ENCODE data around the gene GRM2. TPM values are rescaled to one million over a fixed set of nuclear protein-coding genes. Genes with fewer than 3 reads are reported as not detected.

The GRM2 gene
- total RNA-seq, 4 donors from 2014 or later: 1.9 to 7.3 (median 5.8) TPM

GRCh38 chr3:51704511-51704950 is 2.3 kb upstream of the GRM2 start:
- Histone ChIP-seq H3K27me3 (no peaks in the 10 kb centered on the region), H3K27ac (no peak overlapping the region), H3K4me3 (no peak overlapping the region), H3K9me3 (no peaks in the 10 kb centered on the region), H3K4me1 (peaks cover 12% of the 10 kb centered on the region), H3K36me3 (peaks cover 50% of the 10 kb centered on the region)
- DNase-seq (ENCODE audit: low spot score in 2 of 2): peak in 1 of 2 donors; percentile 28
- TF ChIP-seq POLR2A (IDR thresholded peaks at IDR 0.05): no peak
- TF ChIP-seq CTCF (IDR thresholded peaks at IDR 0.05): no peak
- TF ChIP-seq EP300 (IDR thresholded peaks at IDR 0.05): no peak
- no peak for TF ChIP-seq POLR2AphosphoS5 (IDR thresholded peaks at IDR 0.05)
- WGBS: 79% methylated on average over 4 of the region's 4 CpGs

GRCh38 chr3:51705276-51706020 is 1.4 kb upstream of the GRM2 start:
- 83% methylated on average over 8 of the region's 8 CpGs for WGBS
- H3K4me3 ChIP-seq: no peak overlapping the region
- H3K27ac ChIP-seq: no peak overlapping the region
- TF ChIP-seq EP300 (IDR thresholded peaks at IDR 0.05): no peak
- TF ChIP-seq POLR2A (IDR thresholded peaks at IDR 0.05): no peak
- no peak for TF ChIP-seq POLR2AphosphoS5 (IDR thresholded peaks at IDR 0.05)
- TF ChIP-seq CTCF (IDR thresholded peaks at IDR 0.05): no peak
- DNase-seq (ENCODE audit: low spot score in 2 of 2): peak in 1 of 2 donors; percentile 34
- H3K36me3 ChIP-seq: peaks cover 41% of the 10 kb centered on the region
- no peaks in the 10 kb centered on the region for H3K27me3 ChIP-seq
- H3K4me1 ChIP-seq: peaks cover 12% of the 10 kb centered on the region
- H3K9me3 ChIP-seq: no peaks in the 10 kb centered on the region

GRCh38 chr3:51706021-51706485 is 815 bp upstream of the GRM2 start:
- H3K27me3 ChIP-seq: no peaks in the 10 kb centered on the region
- TF ChIP-seq POLR2A (IDR thresholded peaks at IDR 0.05) (no peak), POLR2AphosphoS5 (IDR thresholded peaks at IDR 0.05) (no peak), CTCF (IDR thresholded peaks at IDR 0.05) (no peak), EP300 (IDR thresholded peaks at IDR 0.05) (no peak)
- WGBS: 74% methylated on average over 3 of the region's 3 CpGs
- H3K36me3 ChIP-seq: peaks cover 35% of the 10 kb centered on the region
- no peaks in the 10 kb centered on the region for H3K9me3 ChIP-seq
- no peak overlapping the region for H3K27ac ChIP-seq
- H3K4me3 ChIP-seq: no peak overlapping the region
- DNase-seq (ENCODE audit: low spot score in 2 of 2): peak in 1 of 2 donors; percentile 37
- H3K4me1 ChIP-seq: peaks cover 12% of the 10 kb centered on the region

GRCh38 chr3:51708216-51708845 is 1.5 kb downstream of the GRM2 start:
- TF ChIP-seq POLR2A (IDR thresholded peaks at IDR 0.05) (no peak), CTCF (IDR thresholded peaks at IDR 0.05) (no peak), EP300 (IDR thresholded peaks at IDR 0.05) (no peak), POLR2AphosphoS5 (IDR thresholded peaks at IDR 0.05) (no peak)
- Histone ChIP-seq H3K27me3 (no peaks in the 10 kb centered on the region), H3K27ac (no peak overlapping the region), H3K4me3 (no peak overlapping the region), H3K4me1 (peaks cover 12% of the 10 kb centered on the region), H3K9me3 (no peaks in the 10 kb centered on the region), H3K36me3 (peaks cover 12% of the 10 kb centered on the region)
- 72% methylated on average over 3 of the region's 3 CpGs for WGBS
- DNase-seq (ENCODE audit: low spot score in 2 of 2): peak in 1 of 2 donors; percentile 21

- 87% methylated on average over 3 of the region's 17 CpGs for WGBS
- peak; percentile 50 to 61 for DNase-seq (ENCODE audit: low spot score in 2 of 2)
- Histone ChIP-seq H3K9me3 (no peaks in the 10 kb centered on the region), H3K27ac (no peak overlapping the region), H3K4me3 (no peak overlapping the region), H3K4me1 (peaks cover 12% of the 10 kb centered on the region), H3K27me3 (no peaks in the 10 kb centered on the region), H3K36me3 (peaks cover 5% of the 10 kb centered on the region)
- TF ChIP-seq POLR2AphosphoS5 (IDR thresholded peaks at IDR 0.05): no peak
- TF ChIP-seq CTCF (IDR thresholded peaks at IDR 0.05): no peak
- no peak for TF ChIP-seq POLR2A (IDR thresholded peaks at IDR 0.05)
- TF ChIP-seq EP300 (IDR thresholded peaks at IDR 0.05): no peak
Measured at GRCh38 chr3:51709004-51709420, 2.1 kb downstream of the GRM2 start.

Data from suprapubic skin (tissue), 4 donors.